Measurements from ENCODE around the gene MAGT1.

DNA sequence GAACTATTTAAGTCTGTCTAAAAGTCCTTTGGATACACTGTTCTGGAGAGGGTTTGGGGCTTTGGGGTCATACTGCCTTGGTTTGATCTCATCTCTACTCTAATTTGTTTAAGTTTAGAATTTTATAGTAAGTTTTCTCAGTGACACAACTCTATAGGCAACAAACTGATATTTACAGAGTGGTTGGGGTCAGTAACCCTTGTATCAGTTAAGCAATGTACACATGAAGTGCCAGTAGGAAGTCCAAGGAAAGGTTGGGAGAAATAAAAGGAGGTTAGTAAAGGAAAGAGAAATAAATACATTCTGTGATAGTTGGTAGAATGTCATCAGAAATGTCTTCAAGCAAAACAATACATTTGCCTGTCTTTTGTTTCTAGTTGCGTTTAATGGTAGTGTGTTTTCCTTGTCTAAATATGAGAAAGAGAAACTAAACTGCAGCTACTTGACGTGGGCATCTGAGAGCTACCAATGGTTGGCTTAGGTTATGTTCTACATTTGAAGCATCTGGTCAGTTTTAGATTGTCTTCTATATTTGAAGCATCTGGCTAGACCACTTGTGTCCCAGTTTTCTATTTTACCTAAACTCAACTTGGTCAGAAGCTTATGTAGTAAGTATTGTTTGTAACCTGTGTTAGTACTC is 22.2 kb upstream of the MAGT1 start:
- TF ChIP-seq, protein P1, sequence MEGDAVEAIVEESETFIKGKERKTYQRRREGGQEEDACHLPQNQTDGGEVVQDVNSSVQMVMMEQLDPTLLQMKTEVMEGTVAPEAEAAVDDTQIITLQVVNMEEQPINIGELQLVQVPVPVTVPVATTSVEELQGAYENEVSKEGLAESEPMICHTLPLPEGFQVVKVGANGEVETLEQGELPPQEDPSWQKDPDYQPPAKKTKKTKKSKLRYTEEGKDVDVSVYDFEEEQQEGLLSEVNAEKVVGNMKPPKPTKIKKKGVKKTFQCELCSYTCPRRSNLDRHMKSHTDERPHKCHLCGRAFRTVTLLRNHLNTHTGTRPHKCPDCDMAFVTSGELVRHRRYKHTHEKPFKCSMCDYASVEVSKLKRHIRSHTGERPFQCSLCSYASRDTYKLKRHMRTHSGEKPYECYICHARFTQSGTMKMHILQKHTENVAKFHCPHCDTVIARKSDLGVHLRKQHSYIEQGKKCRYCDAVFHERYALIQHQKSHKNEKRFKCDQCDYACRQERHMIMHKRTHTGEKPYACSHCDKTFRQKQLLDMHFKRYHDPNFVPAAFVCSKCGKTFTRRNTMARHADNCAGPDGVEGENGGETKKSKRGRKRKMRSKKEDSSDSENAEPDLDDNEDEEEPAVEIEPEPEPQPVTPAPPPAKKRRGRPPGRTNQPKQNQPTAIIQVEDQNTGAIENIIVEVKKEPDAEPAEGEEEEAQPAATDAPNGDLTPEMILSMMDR (IDR thresholded peaks at IDR 0.05; ENCODE audit: insufficient read depth, low read length), result no peak
- TF ChIP-seq POLR2AphosphoS5 (IDR thresholded peaks at IDR 0.05; ENCODE audit: low read depth) (no peak), SPI1 (IDR thresholded peaks at IDR 0.05; ENCODE audit: borderline replicate concordance, low read depth) (no peak), GABPA (IDR thresholded peaks at IDR 0.05; ENCODE audit: low read depth) (no peak)
- TF ChIP-seq, protein P2, sequence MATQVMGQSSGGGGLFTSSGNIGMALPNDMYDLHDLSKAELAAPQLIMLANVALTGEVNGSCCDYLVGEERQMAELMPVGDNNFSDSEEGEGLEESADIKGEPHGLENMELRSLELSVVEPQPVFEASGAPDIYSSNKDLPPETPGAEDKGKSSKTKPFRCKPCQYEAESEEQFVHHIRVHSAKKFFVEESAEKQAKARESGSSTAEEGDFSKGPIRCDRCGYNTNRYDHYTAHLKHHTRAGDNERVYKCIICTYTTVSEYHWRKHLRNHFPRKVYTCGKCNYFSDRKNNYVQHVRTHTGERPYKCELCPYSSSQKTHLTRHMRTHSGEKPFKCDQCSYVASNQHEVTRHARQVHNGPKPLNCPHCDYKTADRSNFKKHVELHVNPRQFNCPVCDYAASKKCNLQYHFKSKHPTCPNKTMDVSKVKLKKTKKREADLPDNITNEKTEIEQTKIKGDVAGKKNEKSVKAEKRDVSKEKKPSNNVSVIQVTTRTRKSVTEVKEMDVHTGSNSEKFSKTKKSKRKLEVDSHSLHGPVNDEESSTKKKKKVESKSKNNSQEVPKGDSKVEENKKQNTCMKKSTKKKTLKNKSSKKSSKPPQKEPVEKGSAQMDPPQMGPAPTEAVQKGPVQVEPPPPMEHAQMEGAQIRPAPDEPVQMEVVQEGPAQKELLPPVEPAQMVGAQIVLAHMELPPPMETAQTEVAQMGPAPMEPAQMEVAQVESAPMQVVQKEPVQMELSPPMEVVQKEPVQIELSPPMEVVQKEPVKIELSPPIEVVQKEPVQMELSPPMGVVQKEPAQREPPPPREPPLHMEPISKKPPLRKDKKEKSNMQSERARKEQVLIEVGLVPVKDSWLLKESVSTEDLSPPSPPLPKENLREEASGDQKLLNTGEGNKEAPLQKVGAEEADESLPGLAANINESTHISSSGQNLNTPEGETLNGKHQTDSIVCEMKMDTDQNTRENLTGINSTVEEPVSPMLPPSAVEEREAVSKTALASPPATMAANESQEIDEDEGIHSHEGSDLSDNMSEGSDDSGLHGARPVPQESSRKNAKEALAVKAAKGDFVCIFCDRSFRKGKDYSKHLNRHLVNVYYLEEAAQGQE (IDR thresholded peaks at IDR 0.05; ENCODE audit: insufficient replicate concordance, low read depth), result no peak

Data from HL-60 (cell line).